CD8-positive, alpha-beta memory T cell (primary cell): ENCODE results near the gene CKAP2. TPM values are rescaled to one million over a fixed set of nuclear protein-coding genes. Genes with fewer than 3 reads are reported as not detected.
A peak's percentile ranks its signal among the peaks of the same experiment; 100 is the strongest.

ENCODE experiments used
- CTCF ChIA-PET: fragments of 350-600 bp; sonication (Branson Sonifier 250); formaldehyde crosslinking; loops from one replicate; lab custom pipeline; 2021; ENCODE audit warnings: antibody characterized with exemption; lab: Charles Lee
- POLR2A ChIA-PET: fragments of 350-600 bp; sonication (Branson Sonifier 250); formaldehyde crosslinking; loops from one replicate; lab custom pipeline; 2021; ENCODE audit warnings: antibody characterized with exemption; lab: Charles Lee
- DNase-seq, 5 donors: peaks; one replicate each; pipeline versions ENCODE4 v3.0.0 to v3.0.0-alpha.2; 2020 to 2022; ENCODE audit warnings: mixed read lengths in 1 of 5
- H3K27ac ChIP-seq: one replicate; pipeline ENCODE4 v1.7.0; 2013; ENCODE audit warnings: low read depth, mild to moderate bottlenecking, low read length, moderate library complexity
- H3K27me3 ChIP-seq: 2 replicates; pipeline ENCODE4 v1.7.0; 2013; ENCODE audit warnings: low read length, mild to moderate bottlenecking; ENCODE audit not compliant: insufficient read depth, poor library complexity, severe bottlenecking
- H3K36me3 ChIP-seq: 2 replicates; pipeline ENCODE4 v1.7.0; 2013; ENCODE audit warnings: mild to moderate bottlenecking, low read length, moderate library complexity; ENCODE audit not compliant: insufficient read depth
- H3K4me1 ChIP-seq: 2 replicates; pipeline ENCODE4 v1.7.0; 2013; ENCODE audit warnings: mild to moderate bottlenecking, low read length, moderate library complexity; ENCODE audit not compliant: insufficient read depth
- H3K4me3 ChIP-seq: 2 replicates; pipeline ENCODE4 v1.7.0; 2013; ENCODE audit warnings: mild to moderate bottlenecking, low read length
- H3K9me3 ChIP-seq: 2 replicates; pipeline ENCODE4 v1.7.0; 2013; ENCODE audit warnings: mild to moderate bottlenecking, low read length
- H3K27ac Mint-ChIP-seq, 8 donors: one replicate each; pipeline ENCODE4 v1.8.0; 2020 to 2021; ENCODE audit warnings: mixed read lengths in 8 of 8, mild to moderate bottlenecking in 6 of 8, inconsistent platforms in 3 of 8, moderate library complexity in 3 of 8
- H3K27me3 Mint-ChIP-seq, 2 donors: one replicate each; pipeline ENCODE4 v1.8.0; 2020 to 2021; ENCODE audit warnings: mixed read lengths in 2 of 2, mild to moderate bottlenecking in 1 of 2, moderate library complexity in 1 of 2
- H3K36me3 Mint-ChIP-seq, 3 donors: one replicate each; pipeline ENCODE4 v1.8.0; 2020 to 2021; ENCODE audit warnings: mixed read lengths in 3 of 3, inconsistent platforms in 1 of 3, mild to moderate bottlenecking in 1 of 3
- H3K4me1 Mint-ChIP-seq, 3 donors: one replicate each; pipeline ENCODE4 v1.8.0; 2020 to 2021; ENCODE audit warnings: mixed read lengths in 3 of 3, inconsistent platforms in 1 of 3, mild to moderate bottlenecking in 1 of 3
- H3K4me3 Mint-ChIP-seq, 7 donors: one replicate each; pipeline ENCODE4 v1.8.0; 2020 to 2021; ENCODE audit warnings: mixed read lengths in 7 of 7, mild to moderate bottlenecking in 6 of 7, moderate library complexity in 4 of 7, inconsistent platforms in 2 of 7
- H3K9me3 Mint-ChIP-seq, 5 donors: one replicate each; pipeline ENCODE4 v1.8.0; 2020 to 2022; ENCODE audit warnings: mixed read lengths in 5 of 5, mild to moderate bottlenecking in 3 of 5, moderate library complexity in 2 of 5, inconsistent platforms in 1 of 5
- polyA plus RNA-seq: library from polyadenylated mRNA; unstranded; fragments of 300-500 nt; fragmentation: Illumina TruSeq; gene quantifications from one replicate; pipeline ENCODE4 v1.2.3, GENCODE V29; 2021
- total RNA-seq, 2 experiments: library from RNA; stranded (reverse); gene quantifications; one replicate each; pipeline ENCODE4 v1.2.3, GENCODE V29; 2021

Gene CKAP2
- total and polyA plus RNA-seq, 3 experiments from 2014 or later = 12.2 to 36.1 (median 31.1) TPM

GRCh38 chr13:52414051-52414450 is 41.2 kb upstream of the CKAP2 start:
- Histone ChIP-seq H3K27me3 (no peaks in the 10 kb centered on the region), H3K4me1 (no peaks in the 10 kb centered on the region), H3K27ac (no peak overlapping the region), H3K36me3 (peaks cover 15% of the 10 kb centered on the region), H3K9me3 (no peaks in the 10 kb centered on the region), H3K4me3 (no peak overlapping the region)
- Mint-ChIP-seq H3K4me3 (no peak overlapping the region), H3K27me3 (no peaks in the 10 kb centered on the region), H3K4me1 (no peaks in the 10 kb centered on the region), H3K27ac (peak overlapping the region in 3 of 8 donors; percentile 12 to 61 (median 29)), H3K36me3 (peaks cover 5 to 71% (median 25%) of the 10 kb centered on the region in 3 donors), H3K9me3 (no peaks in the 10 kb centered on the region)
- ChIA-PET POLR2A (no interaction called here), CTCF (no interaction called here)
- no peak for DNase-seq

- ChIA-PET CTCF (no interaction called here), POLR2A (no interaction called here)
- Mint-ChIP-seq H3K27me3 (no peaks in the 10 kb centered on the region), H3K9me3 (no peaks in the 10 kb centered on the region), H3K4me1 (no peaks in the 10 kb centered on the region), H3K4me3 (no peak overlapping the region), H3K36me3 (peaks cover 5 to 75% (median 29%) of the 10 kb centered on the region in 3 donors), H3K27ac (peak overlapping the region in 1 of 8 donors; percentile 6)
- no peak for DNase-seq
- H3K4me1 ChIP-seq = no peaks in the 10 kb centered on the region
- no peak overlapping the region for H3K27ac ChIP-seq
- H3K36me3 ChIP-seq = peaks cover 15% of the 10 kb centered on the region
- no peak overlapping the region for H3K4me3 ChIP-seq
- no peaks in the 10 kb centered on the region for H3K27me3 ChIP-seq
- no peaks in the 10 kb centered on the region for H3K9me3 ChIP-seq
Observed at GRCh38 chr13:52414963-52415362, 40.3 kb upstream of the CKAP2 start.

- Mint-ChIP-seq H3K4me1 (peaks cover 0 to 1% (median 0%) of the 10 kb centered on the region in 3 donors), H3K36me3 (peaks cover 11 to 71% (median 28%) of the 10 kb centered on the region in 3 donors), H3K27me3 (peaks cover 0 to 2% of the 10 kb centered on the region in 2 donors), H3K4me3 (no peak overlapping the region), H3K27ac (peak overlapping the region in 2 of 8 donors; percentile 26 to 58), H3K9me3 (no peaks in the 10 kb centered on the region)
- no peak for DNase-seq
- Histone ChIP-seq H3K4me3 (no peak overlapping the region), H3K27me3 (no peaks in the 10 kb centered on the region), H3K9me3 (no peaks in the 10 kb centered on the region), H3K4me1 (no peaks in the 10 kb centered on the region), H3K27ac (no peak overlapping the region), H3K36me3 (peaks cover 30% of the 10 kb centered on the region)
- CTCF ChIA-PET = no interaction called here
- POLR2A ChIA-PET = no interaction called here
Observed at GRCh38 chr13:52419080-52419479, 36.2 kb upstream of the CKAP2 start.

- no peak overlapping the region for H3K4me3 ChIP-seq
- H3K27ac ChIP-seq = no peak overlapping the region
- H3K9me3 ChIP-seq = no peaks in the 10 kb centered on the region
- Mint-ChIP-seq H3K27ac (peak overlapping the region in 1 of 8 donors; percentile 51), H3K36me3 (peaks cover 9 to 67% (median 27%) of the 10 kb centered on the region in 3 donors), H3K4me3 (no peak overlapping the region), H3K27me3 (peaks cover 0 to 2% of the 10 kb centered on the region in 2 donors), H3K4me1 (peaks cover 0 to 4% (median 1%) of the 10 kb centered on the region in 3 donors), H3K9me3 (no peaks in the 10 kb centered on the region)
- ChIA-PET CTCF (interaction anchor here (4.1 kb wide), 1 partner anchor 29 kb away, joined by 21 read pairs; the partner anchor contains the start of gene VPS36), POLR2A (no interaction called here)
- H3K36me3 ChIP-seq = peaks cover 21% of the 10 kb centered on the region
- no peaks in the 10 kb centered on the region for H3K4me1 ChIP-seq
- DNase-seq = no peak
- H3K27me3 ChIP-seq = no peaks in the 10 kb centered on the region
Observed at GRCh38 chr13:52421216-52421615, 34.1 kb upstream of the CKAP2 start.

GRCh38 chr13:52428295-52428694 is 27.0 kb upstream of the CKAP2 start:
- Histone ChIP-seq H3K27ac (no peak overlapping the region), H3K4me1 (no peaks in the 10 kb centered on the region), H3K9me3 (no peaks in the 10 kb centered on the region), H3K36me3 (peaks cover 2% of the 10 kb centered on the region), H3K27me3 (no peaks in the 10 kb centered on the region), H3K4me3 (no peak overlapping the region)
- no peaks in the 10 kb centered on the region for H3K9me3 Mint-ChIP-seq
- CTCF ChIA-PET = interaction anchor here (2.3 kb wide), 1 partner anchor 22 kb away, joined by 13 read pairs; the partner anchor contains the start of gene VPS36
- H3K36me3 Mint-ChIP-seq = peaks cover 4 to 68% (median 14%) of the 10 kb centered on the region in 3 donors
- H3K27ac Mint-ChIP-seq = no peak overlapping the region
- peaks cover 2 to 8% (median 8%) of the 10 kb centered on the region in 3 donors for H3K4me1 Mint-ChIP-seq
- no peak for DNase-seq
- POLR2A ChIA-PET = no interaction called here
- H3K4me3 Mint-ChIP-seq = no peak overlapping the region
- no peaks in the 10 kb centered on the region for H3K27me3 Mint-ChIP-seq

GRCh38 chr13:52432456-52432855 is 22.8 kb upstream of the CKAP2 start:
- Histone ChIP-seq H3K4me3 (no peak overlapping the region), H3K36me3 (peaks cover 7% of the 10 kb centered on the region), H3K4me1 (no peaks in the 10 kb centered on the region), H3K9me3 (no peaks in the 10 kb centered on the region), H3K27me3 (no peaks in the 10 kb centered on the region), H3K27ac (no peak overlapping the region)
- CTCF ChIA-PET = interaction anchor here (2.1 kb wide), 1 partner anchor 18 kb away, joined by 7 read pairs; the partner anchor contains the start of gene VPS36
- Mint-ChIP-seq H3K4me1 (peaks cover 6 to 13% (median 9%) of the 10 kb centered on the region in 3 donors), H3K36me3 (peaks cover 0 to 78% (median 17%) of the 10 kb centered on the region in 3 donors), H3K27me3 (no peaks in the 10 kb centered on the region), H3K9me3 (no peaks in the 10 kb centered on the region), H3K4me3 (no peak overlapping the region), H3K27ac (no peak overlapping the region)
- DNase-seq = no peak
- POLR2A ChIA-PET = no interaction called here

GRCh38 chr13:52446265-52446664 is 9.0 kb upstream of the CKAP2 start:
- H3K27ac ChIP-seq = no peak overlapping the region
- no peaks in the 10 kb centered on the region for H3K36me3 ChIP-seq
- peaks cover 0 to 31% (median 1%) of the 10 kb centered on the region in 3 donors for H3K36me3 Mint-ChIP-seq
- POLR2A ChIA-PET = no interaction called here
- CTCF ChIA-PET = interaction anchor here (0.6 to 1.3 kb wide), 2 partner anchors 9 to 637 kb away, joined by 3 read pairs; no protein-coding TSS in a partner anchor
- no peaks in the 10 kb centered on the region for H3K9me3 ChIP-seq
- H3K4me1 Mint-ChIP-seq = peaks cover 38 to 60% (median 53%) of the 10 kb centered on the region in 3 donors
- no peak overlapping the region for H3K27ac Mint-ChIP-seq
- H3K4me1 ChIP-seq = peaks cover 27% of the 10 kb centered on the region
- H3K4me3 Mint-ChIP-seq = no peak overlapping the region
- no peaks in the 10 kb centered on the region for H3K9me3 Mint-ChIP-seq
- DNase-seq = no peak
- no peaks in the 10 kb centered on the region for H3K27me3 Mint-ChIP-seq
- no peaks in the 10 kb centered on the region for H3K27me3 ChIP-seq
- H3K4me3 ChIP-seq = no peak overlapping the region

GRCh38 chr13:52447354-52447753 is 7.9 kb upstream of the CKAP2 start:
- H3K4me3 Mint-ChIP-seq = peak overlapping the region in 2 of 7 donors; percentile 20 to 84
- ChIA-PET POLR2A (no interaction called here), CTCF (interaction anchor here (1.3 kb wide), 1 partner anchor 10 kb away, joined by 3 read pairs; no protein-coding TSS in a partner anchor)
- no peaks in the 10 kb centered on the region for H3K27me3 ChIP-seq
- H3K36me3 ChIP-seq = no peaks in the 10 kb centered on the region
- H3K4me1 Mint-ChIP-seq = peaks cover 38 to 63% (median 52%) of the 10 kb centered on the region in 3 donors
- no peak overlapping the region for H3K4me3 ChIP-seq
- H3K27ac ChIP-seq = no peak overlapping the region
- H3K27me3 Mint-ChIP-seq = no peaks in the 10 kb centered on the region
- H3K36me3 Mint-ChIP-seq = peaks cover 0 to 22% (median 1%) of the 10 kb centered on the region in 3 donors
- DNase-seq = no peak
- H3K9me3 ChIP-seq = no peaks in the 10 kb centered on the region
- no peaks in the 10 kb centered on the region for H3K9me3 Mint-ChIP-seq
- peaks cover 27% of the 10 kb centered on the region for H3K4me1 ChIP-seq
- peak overlapping the region in 3 of 8 donors; percentile 30 to 84 (median 50) for H3K27ac Mint-ChIP-seq
